D721Med (cell line): ENCODE results near the gene C14orf132.

Source experiments
- DNase-seq: peaks from one replicate; pipeline ENCODE4 v3.0.0; 2011; ENCODE audit warnings: low spot score; ENCODE audit not compliant: insufficient read length
- FAIRE-seq: peaks from 2 replicates; lab custom pipeline; 2011; peaks lifted over from hg19 to GRCh38; lab: Jason Lieb, UNC
- CTCF ChIP-seq: IDR thresholded peaks from 2 replicates; pipeline ENCODE4 v1.5.1; 2012; ENCODE audit warnings: mild to moderate bottlenecking, control low read depth; ENCODE audit not compliant: insufficient read depth; ENCODE audit errors: missing control alignments

Gene C14orf132

GRCh38 chr14:96051642-96052540 is 12.7 kb downstream of the C14orf132 start:
- TF ChIP-seq CTCF: peak; percentile 26
- no peak for FAIRE-seq
- DNase-seq: no peak

DNA sequence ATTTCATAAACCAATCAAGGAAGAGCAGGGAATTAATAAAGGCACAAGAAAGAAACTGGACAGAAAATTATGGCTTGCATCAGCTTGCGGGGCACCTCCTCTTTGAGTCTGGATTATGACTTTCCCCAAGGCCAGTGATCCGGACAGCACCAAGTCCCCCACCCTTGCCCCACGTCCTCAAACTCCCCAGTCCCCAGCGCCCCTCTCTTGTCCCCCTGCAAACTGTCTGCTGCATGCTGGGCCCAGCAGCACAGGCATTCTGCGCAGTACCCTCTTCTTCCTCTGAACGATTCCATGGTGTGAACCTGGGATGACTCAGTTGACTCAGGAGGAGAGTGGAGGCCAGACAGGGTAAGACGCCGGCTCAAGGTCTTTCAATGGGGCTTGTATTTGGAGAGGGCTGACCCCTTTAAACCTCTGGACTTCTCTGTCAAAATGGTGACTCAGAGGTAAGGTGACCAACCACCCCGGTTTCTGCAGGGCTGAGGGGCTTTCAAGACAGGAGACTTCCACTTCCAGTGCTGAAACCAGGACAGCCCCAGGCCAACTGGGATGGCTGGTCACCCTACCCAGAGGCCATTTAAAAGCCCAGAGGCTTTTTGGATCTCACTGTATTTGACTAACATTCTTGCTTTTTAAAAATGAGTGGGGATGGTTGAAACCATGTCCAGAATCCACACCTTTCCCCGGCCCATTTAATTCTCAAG is 13.5 kb downstream of the C14orf132 start:
- TF ChIP-seq CTCF: no peak
- no peak for DNase-seq
- FAIRE-seq: no peak

DNA sequence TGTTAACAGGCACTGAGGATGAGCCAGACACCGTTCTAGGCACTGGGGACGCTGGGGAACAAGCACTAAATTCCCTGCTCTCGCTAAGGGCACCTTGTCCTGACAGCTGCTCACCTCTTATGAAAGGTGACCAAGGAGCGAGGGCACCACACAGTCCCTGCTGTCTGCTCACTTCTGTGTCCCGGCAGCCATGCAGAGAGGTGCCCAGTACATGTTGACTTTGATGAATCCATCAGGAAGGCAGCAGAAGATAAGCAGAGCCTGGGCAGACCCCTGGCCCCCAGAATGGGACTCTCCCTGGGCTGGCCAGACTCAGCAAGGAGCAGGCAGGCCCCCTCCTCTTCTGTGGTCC is 14.1 kb downstream of the C14orf132 start:
- TF ChIP-seq CTCF: no peak
- DNase-seq: no peak
- FAIRE-seq: no peak

- FAIRE-seq: no peak
- DNase-seq: no peak
- TF ChIP-seq CTCF: no peak
These were observed 14.6 kb downstream of the C14orf132 start for GRCh38 chr14:96053600-96054381.

DNA sequence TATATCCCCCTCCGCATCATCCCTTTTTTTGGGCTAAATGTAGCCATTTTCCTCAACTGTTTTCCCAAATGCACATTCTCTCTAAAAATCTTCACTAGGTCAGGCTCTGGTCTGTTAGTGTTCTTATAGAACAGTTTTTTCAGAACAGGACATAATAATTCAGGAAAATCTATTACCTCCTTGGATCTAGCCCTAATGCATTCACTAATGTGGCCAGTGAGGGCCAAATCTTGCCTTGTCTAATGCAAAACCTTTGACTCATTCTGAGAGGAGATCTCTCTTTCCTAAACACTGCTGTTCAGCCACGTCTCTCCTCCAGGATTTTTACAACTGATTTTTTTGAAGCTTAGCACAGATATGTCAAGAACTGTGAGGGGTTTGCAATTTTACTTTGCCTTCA is 15.5 kb downstream of the C14orf132 start:
- DNase-seq: no peak
- FAIRE-seq: no peak
- no peak for TF ChIP-seq CTCF

- TF ChIP-seq CTCF: no peak
- DNase-seq: no peak
These were observed 16.0 kb downstream of the C14orf132 start for GRCh38 chr14:96055065-96055752.

More at GRCh38 chr14:96055065-96055752, 16.0 kb downstream of the C14orf132 start:
- FAIRE-seq: no peak
